Uterus (tissue), 4 donors: Measurements from ENCODE around the gene HSPH1. TPM values are rescaled to one million over a fixed set of nuclear protein-coding genes. Genes with fewer than 3 reads are reported as not detected.

Experiments used
- DNase-seq, 2 donors: peaks; one replicate each; pipeline ENCODE4 v3.0.0-alpha.2; 2019 to 2020
- H3K27ac ChIP-seq, 2 donors: fragments of 200-600 bp; sonication (generic); 1 replicate in 1 of 2; 2 replicates in 1 of 2; pipeline ENCODE4 v1.5.1; 2016 to 2018
- H3K27me3 ChIP-seq, 2 donors: fragments of 200-600 bp; sonication (generic); one replicate each; pipeline ENCODE4 v1.5.1; 2018 to 2019; ENCODE audit warnings: control low read depth in 1 of 2
- H3K36me3 ChIP-seq, 2 donors: fragments of 200-600 bp; sonication (generic); one replicate each; pipeline ENCODE4 v1.5.1; 2019; ENCODE audit warnings: control low read depth in 1 of 2
- H3K4me1 ChIP-seq, 2 donors: fragments of 200-600 bp; sonication (generic); one replicate each; pipeline ENCODE4 v1.5.1; 2018 to 2019; ENCODE audit warnings: control low read depth in 1 of 2
- H3K4me3 ChIP-seq, 2 donors: fragments of 200-600 bp; sonication (generic); 1 replicate in 1 of 2; 2 replicates in 1 of 2; pipeline ENCODE4 v1.5.1; 2018 to 2019; ENCODE audit warnings: mild to moderate bottlenecking in 1 of 2
- H3K9me3 ChIP-seq, 2 donors: fragments of 200-600 bp; sonication (generic); one replicate each; pipeline ENCODE4 v1.5.1; 2019; ENCODE audit warnings: control low read depth in 1 of 2
- CTCF ChIP-seq, 4 experiments: fragments of 200-600 bp in 2 of 4; fragments of 450-650 bp in 2 of 4; sonication (generic) in 2 of 4; IDR thresholded peaks; one replicate each; pipeline ENCODE4 v1.5.1; 2016 to 2019; ENCODE audit warnings: antibody characterized with exemption in 4 of 4, mild to moderate bottlenecking in 2 of 4, moderate library complexity in 1 of 4
- POLR2A ChIP-seq, 2 donors: fragments of 450-650 bp; IDR thresholded peaks; one replicate each; pipeline ENCODE4 v1.6.1; 2016; ENCODE audit warnings: antibody characterized with exemption in 2 of 2, mild to moderate bottlenecking in 1 of 2, moderate library complexity in 1 of 2
- intact Hi-C: fragments of 100-400 bp; cut with DNase I; formaldehyde crosslinking; loops from one replicate; pipeline ENCODE4 v1.15.1; 2023; ENCODE audit warnings: low total_unique reads
- total RNA-seq, 4 donors: library from RNA; depleted of rRNA in 3 of 4; stranded (reverse); fragments of >200 nt in 3 of 4; gene quantifications; one replicate each; pipeline versions ENCODE4 v1.1.0 to v1.2.4, GENCODE V29; 2014 to 2023
- donor health status: DM: yes; HTN: yes; CAD: no.

HSPH1 gene
- total RNA-seq, 4 donors from 2014 or later: 11.3 to 74.7 (median 46.2) TPM

DNA sequence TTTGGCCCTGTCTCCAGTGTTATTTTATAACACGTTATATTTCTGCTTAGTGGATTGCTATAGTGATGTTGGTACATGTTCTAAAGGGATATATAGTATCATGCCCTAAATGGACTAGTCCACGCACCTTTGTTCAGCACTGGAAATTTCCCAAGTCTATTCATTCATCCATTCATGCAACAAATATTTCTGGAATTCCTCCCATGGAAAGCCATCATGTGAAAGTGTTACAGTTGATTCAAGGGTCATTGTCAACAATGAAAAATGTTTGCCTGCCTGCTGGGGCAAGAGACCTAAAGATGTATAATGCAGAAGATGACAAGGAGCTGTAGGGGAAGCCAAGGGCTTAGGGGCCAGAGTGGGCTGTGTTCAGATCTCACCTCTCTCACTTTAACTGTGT lies 10.8 kb upstream of the HSPH1 start:
- no peaks in the 10 kb centered on the region for H3K36me3 ChIP-seq
- DNase-seq: no peak
- no peak for TF ChIP-seq CTCF (IDR thresholded peaks at IDR 0.05)
- no peaks in the 10 kb centered on the region for H3K4me1 ChIP-seq
- H3K27me3 ChIP-seq: no peaks in the 10 kb centered on the region
- no peak overlapping the region for H3K4me3 ChIP-seq
- H3K27ac ChIP-seq: no peak overlapping the region
- no peaks in the 10 kb centered on the region for H3K9me3 ChIP-seq
- intact Hi-C loops: no loop called here

DNA sequence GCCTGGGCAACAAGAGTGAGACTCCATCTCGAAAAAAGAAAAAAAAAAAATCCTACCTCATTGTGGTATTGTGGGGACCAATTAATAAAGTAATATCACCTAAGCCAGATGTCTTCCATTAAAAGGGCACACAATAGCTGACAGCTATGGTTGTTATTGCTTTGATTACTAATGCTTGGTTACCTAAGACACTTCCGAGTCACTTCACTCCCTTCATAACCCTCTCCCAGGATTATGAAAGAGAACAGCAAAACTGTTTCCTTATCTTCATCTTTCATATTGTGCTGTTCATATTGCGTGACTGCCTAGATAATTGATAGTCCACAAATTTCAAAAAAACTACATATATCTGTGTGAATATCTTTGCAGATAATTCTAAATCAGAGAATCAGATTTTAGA lies 10.3 kb upstream of the HSPH1 start:
- DNase-seq: no peak
- intact Hi-C loops: no loop called here
- H3K27me3 ChIP-seq: no peaks in the 10 kb centered on the region
- TF ChIP-seq CTCF (IDR thresholded peaks at IDR 0.05) (no peak), POLR2A (IDR thresholded peaks at IDR 0.05) (no peak)
- no peak overlapping the region for H3K4me3 ChIP-seq
- no peak overlapping the region for H3K27ac ChIP-seq
- no peaks in the 10 kb centered on the region for H3K36me3 ChIP-seq
- H3K9me3 ChIP-seq: no peaks in the 10 kb centered on the region
- no peaks in the 10 kb centered on the region for H3K4me1 ChIP-seq

- H3K27me3 ChIP-seq: no peaks in the 10 kb centered on the region
- no peaks in the 10 kb centered on the region for H3K4me1 ChIP-seq
- no peak overlapping the region for H3K4me3 ChIP-seq
- H3K9me3 ChIP-seq: no peaks in the 10 kb centered on the region
- no peaks in the 10 kb centered on the region for H3K36me3 ChIP-seq
- intact Hi-C loops: no loop called here
- DNase-seq: no peak
- H3K27ac ChIP-seq: no peak overlapping the region
- TF ChIP-seq POLR2A (IDR thresholded peaks at IDR 0.05): no peak
- TF ChIP-seq CTCF (IDR thresholded peaks at IDR 0.05): no peak
These were observed 7.0 kb upstream of the HSPH1 start for GRCh38 chr13:31168736-31169135.

DNA sequence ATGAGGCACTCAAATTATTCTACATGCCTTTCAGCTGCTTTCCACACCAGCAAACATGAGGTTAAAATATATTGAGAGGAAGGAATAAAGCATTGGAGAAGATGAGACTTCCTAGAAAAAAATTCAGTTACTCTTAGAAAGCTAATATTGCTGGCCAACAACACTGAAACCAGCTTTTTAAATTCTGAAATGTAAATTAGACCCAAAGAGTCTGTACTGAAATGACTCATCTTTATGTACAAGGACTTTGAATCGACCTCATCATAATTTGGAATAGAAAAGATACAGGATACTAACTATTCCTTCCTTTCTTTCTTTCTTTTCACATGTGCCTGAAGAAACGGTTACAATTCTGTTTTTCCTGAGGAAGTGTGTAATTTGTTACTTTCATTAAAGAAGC lies 6.5 kb upstream of the HSPH1 start:
- DNase-seq: no peak
- Histone ChIP-seq H3K36me3 (no peaks in the 10 kb centered on the region), H3K27me3 (no peaks in the 10 kb centered on the region), H3K4me3 (no peak overlapping the region), H3K27ac (no peak overlapping the region), H3K9me3 (no peaks in the 10 kb centered on the region), H3K4me1 (no peaks in the 10 kb centered on the region)
- intact Hi-C loops: no loop called here
- no peak for TF ChIP-seq POLR2A (IDR thresholded peaks at IDR 0.05)
- TF ChIP-seq CTCF (IDR thresholded peaks at IDR 0.05): no peak

DNA sequence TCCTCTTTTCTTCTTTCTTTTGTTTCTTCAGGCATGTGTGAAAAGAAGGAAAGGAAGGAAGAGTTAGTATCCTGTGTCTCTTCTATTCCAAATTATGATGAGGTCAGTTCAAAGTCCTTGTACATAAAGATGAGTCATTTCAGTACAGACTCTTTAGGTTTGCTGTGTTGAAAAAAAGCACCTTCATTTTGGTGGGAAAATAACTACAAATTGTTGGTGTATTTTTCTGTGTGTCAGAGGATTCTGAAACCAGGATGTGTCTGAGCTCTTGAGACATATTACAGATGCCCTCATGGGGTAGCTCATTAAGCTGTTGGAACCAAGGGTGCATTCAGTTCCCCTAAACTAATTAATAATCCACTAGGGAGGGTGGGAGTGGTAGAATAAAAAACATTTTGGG lies 5.8 kb upstream of the HSPH1 start:
- intact Hi-C loops: no loop called here

More for the DNA sequence above, 5.8 kb upstream of the HSPH1 start:
- Histone ChIP-seq H3K4me3 (no peak overlapping the region), H3K27ac (no peak overlapping the region), H3K36me3 (no peaks in the 10 kb centered on the region), H3K4me1 (no peaks in the 10 kb centered on the region), H3K9me3 (no peaks in the 10 kb centered on the region), H3K27me3 (no peaks in the 10 kb centered on the region)
- DNase-seq: no peak
- TF ChIP-seq CTCF (IDR thresholded peaks at IDR 0.05): no peak
- no peak for TF ChIP-seq POLR2A (IDR thresholded peaks at IDR 0.05)
